CD4-positive, alpha-beta T cell treated with Interleukin-1 beta for 1 hour (primary cell): ENCODE results near the gene BRD7.

Source experiments
- DNase-seq, 2 donors: peaks; one replicate each; pipeline ENCODE4 v3.0.0-alpha.2; 2020 to 2022

BRD7 gene

DNA sequence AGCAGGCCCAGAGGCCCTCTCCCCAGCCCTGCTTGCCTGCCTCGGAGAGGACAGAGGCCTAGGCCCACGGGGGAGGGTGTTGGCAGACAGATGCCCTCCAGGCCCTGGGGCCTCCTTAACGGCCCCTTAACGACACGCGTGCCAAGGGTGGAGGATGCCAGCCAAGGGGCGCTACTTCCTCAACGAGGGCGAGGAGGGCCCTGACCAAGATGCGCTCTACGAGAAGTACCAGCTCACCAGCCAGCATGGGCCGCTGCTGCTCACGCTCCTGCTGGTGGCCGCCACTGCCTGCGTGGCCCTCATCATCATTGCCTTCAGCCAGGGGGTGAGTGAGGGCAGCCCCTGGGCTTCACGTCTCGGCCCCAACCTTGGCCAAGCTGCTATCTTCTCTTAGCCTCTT is 80.8 kb downstream of the BRD7 start:
- no peak for DNase-seq

DNA sequence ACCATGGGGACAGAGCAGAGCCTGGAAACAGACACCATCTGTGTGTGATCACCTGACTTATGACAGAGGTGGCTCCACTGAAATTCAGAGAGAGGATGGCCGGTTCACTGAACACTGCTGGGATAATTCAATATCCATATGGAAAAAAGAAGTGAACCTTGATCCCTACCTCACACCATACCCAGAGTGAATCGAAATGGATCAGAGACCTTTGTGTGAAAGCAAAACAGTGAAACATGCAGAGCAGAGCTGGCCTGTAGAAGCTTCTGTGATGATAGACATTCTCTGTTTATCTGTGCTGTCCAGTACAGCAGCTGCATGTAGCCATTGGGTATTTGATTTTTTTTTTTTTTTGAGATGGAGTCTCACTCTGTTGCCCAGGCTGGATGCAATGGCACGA is 82.1 kb downstream of the BRD7 start:
- DNase-seq: no peak

DNA sequence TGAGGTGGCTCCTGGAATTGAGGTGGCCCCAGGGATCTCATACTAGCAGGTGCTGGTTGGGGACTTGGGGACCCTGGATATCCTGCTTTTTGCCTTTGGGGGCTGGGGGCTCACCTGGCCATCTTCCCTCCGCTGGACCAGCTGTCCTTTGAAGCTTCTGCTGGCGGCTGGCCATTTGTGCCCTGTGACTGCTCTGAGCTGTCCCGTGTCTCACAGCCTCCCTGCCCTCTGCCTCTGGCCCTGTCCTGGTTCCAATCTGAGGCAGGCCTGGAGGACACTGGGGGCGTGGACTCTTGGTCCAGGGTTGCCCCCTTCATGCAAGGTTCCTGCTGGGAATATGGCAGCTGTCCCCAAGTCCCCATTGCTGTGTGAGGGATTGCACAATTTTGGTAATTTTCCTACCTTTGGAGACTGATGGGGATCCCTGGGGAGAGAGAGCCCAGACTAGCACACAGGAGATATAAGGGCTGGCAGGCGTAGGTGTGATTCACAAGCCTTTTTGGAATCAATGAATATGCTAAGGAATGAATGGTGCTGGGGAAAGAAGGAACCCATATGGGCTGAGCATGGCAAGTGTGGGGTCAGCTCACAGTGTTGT is 83.3 kb downstream of the BRD7 start:
- no peak for DNase-seq

DNA sequence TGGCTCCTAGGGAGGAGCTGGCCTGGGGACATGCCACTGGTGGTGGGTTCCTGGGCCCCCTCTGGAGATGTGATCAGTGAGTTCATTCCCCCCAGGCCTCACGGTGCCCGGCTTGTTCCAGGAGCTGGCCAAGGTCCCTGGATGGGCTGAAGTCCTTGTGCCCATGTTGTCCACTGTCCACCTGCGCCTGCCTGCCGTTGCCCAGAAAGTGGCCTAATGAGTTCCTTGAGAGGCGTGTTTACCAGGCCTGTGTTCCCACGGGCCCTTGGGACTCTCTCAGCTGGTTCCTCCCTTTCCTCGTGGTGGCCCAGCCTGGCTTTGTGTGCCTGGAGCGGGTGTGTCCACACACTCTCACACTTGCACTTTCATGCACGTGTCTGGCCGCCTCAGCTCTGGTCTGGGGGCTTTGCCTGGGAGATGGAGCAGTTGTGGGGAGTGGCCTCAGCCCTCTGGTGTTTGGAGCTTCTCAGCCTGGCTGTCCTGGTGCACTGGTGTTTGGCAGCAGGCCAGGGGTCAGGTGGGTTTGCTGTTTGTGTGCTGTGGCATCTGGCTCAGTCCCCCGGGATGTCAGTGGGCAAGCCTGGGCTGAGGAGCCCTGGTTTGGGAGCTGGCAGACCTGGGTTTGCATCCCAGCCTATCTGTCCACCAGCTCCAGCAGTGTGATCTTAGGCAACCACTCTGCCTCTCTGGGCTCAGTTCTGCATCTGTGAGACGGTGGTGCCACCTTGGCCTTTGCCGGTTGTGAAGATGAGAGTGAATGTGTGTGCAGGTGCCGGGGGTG is 84.5 kb downstream of the BRD7 start:
- DNase-seq: no peak

DNA sequence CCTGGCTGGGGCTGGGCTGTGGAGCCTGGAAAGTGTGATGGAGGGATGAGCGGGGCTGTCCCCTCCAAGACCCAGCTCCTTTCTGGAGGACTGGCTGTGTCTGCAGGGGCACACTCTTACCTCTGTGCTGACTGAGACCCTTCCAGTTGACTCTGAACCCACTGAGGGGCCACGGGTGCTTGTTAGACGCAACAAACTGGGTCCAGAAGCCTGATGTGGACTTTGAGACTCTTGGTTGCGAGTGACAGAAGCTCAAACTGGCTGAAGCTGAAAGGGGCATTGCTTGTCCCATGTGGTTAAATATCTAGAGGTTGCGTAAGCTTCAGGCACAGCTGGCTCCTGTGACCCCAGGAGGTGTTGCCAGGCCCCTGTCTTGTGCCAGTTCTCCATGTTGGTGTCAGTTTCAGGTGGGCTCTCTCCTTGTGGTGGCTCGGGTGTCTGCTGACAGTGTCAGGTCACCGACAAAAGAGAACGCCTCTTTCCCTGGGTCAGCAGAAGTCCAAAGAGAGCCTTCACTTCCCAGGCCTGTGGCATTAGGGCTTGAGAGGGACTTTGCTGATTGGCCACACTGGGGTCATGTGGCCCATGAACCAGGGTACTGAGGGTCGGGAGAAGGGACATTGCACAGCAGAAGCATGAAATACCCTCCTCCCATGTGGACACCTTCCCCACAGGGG is 85.7 kb downstream of the BRD7 start:
- DNase-seq: no peak

DNA sequence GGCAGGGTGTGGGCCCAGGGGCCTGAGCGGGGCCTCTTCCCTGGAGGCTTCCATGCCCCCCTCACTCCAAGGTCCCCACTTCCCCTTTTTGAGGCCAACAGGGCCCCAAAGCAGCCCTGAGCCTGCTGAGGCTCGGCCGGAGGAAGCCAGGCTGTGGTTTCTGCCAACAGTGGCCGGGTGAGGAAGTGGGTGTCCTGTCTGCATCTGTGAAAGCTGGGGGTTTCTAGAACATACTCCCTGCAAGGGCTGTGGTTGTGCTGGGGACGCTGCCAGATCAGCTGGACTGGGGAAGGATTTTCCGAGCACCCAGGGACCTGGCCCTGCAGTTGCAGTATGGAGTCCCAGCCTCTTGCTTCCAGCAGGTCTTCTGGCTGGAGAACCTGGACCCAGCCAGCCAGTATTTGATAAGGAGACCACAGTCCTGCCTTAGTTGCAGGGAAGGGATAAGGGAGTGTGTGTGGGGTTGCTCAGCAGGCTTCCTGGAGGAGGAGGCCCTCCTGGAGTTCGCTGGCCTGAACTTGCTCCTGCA is 86.7 kb downstream of the BRD7 start:
- DNase-seq: peak; percentile 72 to 87

DNA sequence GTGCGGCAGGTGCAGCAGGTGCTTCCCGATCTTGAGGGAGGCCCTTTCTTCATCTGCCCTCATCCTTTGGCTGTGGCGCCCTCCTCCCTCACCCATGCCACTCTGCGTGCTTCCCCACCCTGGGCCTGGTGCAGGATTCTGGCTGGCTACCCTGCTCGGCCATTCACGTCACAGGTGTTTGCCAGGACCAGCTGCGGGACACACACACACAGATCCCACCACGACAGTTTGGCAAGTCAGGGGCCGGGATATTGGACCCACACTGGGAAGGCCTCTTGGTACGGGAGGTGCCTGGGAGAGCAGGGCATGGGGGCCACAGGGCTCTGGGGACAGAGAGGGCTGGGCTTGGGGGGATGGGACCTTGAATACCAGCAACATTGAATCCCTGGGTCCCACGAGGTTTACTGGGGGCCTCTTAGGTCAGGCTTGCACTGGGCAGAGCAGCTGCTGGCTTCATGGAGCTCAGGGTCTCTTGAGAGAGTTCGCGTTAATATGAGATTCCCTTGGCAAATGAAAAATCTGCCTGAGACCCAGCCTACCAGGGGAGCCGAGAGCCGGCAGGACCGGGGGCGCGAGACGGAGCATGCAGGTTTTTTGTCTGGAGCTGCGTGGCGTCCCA is 87.3 kb downstream of the BRD7 start:
- DNase-seq: no peak

DNA sequence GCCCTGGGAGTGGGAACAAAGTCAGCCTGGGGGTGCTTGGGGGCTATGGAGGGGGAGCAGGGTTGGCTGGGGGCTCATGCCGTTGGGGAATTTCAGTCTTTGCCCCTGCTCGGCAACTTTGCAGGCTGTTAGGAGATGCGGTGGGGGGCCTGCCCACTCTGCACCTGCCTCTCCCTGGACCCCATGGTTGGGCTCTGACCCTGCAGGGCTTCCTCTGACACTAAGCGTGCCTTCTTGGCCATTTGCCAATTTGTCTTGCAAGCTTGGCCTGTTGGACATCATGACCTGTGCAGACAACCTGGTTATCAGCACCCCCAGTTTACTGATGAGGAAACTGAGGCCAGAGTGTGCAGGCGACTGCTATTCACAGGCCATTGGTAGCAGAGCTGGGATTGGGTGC is 87.9 kb downstream of the BRD7 start:
- DNase-seq: no peak

DNA sequence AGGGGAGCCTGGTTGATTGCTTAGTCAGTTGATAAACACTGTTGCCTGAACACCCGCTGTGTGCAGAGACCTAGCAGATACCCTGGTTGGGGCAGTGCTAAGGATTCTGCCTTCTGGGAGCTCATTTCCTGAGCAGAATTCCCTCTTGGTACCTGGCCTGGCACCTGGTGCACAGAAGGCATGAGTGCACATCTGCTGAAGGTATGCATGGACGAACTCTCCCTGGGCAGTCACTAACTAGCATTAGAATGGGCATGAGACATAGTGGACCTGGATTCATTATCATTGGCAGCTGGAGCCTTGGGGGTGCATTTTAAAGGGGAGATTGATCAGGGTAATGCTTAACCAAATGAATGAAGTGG is 89.3 kb downstream of the BRD7 start:
- no peak for DNase-seq

DNA sequence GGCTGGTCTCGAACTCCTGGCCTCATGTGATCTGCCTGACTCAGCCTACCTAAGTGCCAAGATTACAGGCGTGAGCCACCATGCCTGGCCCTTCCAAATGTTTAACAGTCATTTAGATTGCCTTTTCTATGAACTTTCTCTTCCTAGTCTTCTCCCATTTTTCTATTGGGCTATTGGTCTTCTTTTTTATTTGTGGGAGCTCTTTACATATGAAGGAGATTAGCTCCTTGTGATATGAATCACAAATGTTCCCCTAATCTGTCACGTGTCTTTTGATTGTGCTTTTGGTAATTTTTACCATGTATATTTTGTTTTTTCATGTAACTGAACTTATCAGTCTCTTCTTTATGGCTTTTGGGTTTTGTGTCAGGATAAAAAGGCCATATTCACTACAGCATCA is 90.5 kb downstream of the BRD7 start:
- DNase-seq: no peak

DNA sequence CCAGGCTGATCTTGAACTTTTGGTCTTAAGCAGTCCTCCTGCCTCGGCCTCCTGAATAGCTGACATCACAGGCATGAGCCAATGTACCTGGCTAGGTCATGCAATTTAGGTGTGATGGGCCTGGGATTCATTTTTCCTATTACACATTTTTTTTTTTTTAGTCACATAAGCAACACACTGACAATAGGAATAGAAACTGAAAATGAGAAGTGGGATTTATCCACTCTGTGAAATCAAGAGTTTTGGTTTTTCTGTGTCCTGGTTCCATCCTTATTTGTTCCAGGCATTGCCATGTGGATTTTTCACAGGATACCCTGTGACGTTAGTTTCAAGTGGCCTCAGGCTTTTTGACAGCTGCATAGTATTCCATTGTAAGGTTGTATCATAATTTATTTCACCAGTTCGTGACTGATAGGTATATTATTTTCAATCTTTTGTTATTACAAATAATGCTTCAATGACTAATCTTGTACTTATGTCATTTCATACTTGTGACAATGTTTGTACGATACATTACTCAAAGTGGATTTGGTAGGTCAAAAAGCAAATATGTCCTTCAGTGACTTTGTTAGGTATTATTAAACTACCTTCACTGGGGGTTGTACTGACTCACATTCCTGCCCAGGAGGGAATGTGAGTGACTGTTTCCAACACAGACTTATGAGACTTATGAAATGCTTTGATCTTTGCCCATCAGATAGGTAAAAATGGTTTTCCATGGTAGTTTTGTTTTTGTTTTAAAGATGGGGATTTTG is 91.8 kb downstream of the BRD7 start:
- DNase-seq: no peak

DNA sequence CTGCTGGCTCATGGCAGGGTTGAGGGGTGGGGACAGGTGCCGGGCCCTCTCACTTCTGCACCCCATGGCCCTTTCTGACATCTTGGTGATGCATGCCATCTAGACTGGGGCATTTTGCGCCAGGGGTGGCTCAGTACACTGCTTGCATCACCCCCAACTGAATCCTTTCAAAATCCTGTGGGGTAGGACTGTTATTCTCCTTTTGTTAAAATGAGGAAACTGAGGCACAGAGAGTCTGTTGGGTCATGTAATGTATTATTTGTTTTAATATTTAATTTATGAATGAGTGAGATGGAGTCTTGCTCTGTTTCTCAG is 92.5 kb downstream of the BRD7 start:
- no peak for DNase-seq

DNA sequence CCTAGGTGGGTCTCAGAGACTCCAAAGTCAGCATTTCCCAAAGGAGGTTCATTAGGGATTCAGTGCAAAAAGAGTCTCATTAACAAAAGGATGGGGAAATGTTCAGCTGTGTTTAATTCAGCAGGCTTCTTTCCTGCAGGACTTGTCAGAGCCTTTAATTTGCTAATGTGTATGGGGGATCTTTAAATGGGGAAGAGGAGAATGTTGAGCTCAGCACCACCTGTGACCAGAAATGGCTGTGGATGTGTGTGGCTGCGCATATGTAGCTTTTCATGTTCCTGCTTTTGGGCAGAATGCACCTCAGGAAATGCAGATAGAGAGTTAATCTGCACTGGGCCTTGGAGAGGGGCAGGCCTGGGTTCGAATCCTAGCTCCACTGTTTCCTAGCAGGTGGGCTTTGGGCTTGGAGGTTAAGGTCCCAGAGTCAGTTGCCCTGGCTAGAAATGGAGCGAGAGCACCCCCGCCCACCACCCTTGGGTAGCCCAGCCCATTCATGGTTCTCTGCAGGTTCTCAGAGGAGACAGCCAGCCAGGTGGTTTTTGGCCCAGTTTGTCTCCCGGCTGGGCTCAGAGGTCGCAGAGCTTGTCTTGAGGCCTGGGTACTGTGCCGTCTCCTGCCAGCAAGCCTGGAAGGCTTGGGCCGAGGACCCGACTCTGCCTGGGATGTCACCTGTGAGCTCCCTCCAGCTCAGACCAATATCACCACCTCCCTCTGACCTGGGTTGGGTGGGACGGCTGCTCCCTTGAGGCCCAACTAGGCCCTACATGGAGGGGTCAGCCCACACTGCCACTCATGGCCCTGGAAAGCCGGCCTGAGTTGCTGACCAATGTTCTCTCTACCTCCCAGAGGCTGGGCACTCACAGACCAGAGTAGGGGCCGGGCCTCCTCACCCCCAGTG is 93.1 kb downstream of the BRD7 start:
- no peak for DNase-seq

DNA sequence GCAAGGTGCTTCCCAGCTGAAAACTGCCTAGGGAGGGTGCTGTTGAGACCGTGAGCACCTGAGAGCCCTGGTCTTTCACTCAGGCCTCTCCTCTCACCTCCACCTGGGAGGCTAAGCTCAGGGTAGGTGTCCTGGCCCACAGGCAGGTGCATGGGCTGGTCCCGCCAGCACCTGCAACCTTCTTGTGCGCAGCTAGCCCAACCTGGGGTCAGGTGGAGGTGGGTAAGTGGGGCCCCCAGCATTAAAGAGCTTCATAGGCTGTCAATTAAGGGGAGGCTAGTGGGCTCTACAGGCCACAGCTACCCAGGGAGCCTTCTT is 93.7 kb downstream of the BRD7 start:
- no peak for DNase-seq

DNA sequence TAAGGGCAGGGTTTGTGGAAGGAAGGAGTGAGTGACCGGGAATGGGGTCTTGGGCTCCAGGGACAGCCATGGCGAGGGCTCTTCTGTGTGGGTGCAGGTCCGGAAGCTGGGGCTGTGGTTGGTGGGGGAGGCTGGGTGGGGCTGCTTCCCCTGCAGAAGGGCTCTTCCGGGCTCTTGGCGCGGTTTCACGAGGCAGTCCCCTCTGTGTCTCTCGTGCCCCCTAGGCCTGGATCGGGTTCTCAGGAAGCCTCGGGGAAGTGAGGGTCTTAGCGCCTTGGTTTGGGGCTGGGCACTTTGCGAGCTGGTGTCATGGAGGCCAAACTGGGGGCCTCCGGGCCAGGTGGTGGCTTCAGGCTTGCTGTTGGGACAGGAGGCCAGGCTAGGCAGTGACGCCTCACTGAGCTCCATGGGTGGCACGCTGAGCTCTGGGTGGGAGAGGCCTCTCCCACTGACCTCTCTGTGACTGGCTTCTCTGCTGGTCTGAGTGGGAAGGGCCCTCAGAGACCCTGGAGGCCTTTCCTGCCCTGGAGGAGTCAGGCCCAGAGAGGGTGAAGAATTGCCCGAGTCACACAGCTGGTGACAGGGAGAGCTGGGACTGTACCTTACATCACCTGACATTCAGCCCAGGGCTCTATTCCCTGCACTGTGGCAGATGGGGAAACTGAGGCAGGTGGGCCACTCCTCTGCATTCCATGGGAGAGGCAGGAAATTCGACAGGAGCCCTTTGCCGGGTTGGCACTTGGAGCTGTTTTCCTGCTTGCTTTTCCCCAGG is 94.3 kb downstream of the BRD7 start:
- peak; percentile 59 to 63 for DNase-seq

DNA sequence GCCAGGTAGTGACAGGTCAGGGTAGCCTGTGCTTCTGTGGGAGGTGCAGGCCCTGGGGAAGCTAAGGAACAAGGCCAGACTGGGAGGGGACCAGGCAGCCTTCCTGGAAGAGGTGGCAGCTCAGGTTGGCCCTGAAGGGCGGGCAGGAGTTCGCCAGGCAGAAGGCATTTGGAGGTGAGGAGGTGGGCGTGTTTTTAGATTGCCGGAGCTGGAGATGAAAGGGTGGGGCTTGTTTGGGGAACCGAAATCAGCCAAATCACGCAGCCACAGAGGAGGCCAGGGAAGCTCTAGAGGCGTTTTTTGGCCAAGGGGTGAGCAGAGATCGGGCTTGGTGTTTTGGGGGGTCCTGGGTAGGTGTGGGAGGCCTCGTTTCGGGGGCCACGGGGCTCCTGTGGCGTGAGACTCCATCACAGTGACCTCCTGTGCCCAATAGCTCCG is 94.9 kb downstream of the BRD7 start:
- peak; percentile 34 to 70 for DNase-seq

DNA sequence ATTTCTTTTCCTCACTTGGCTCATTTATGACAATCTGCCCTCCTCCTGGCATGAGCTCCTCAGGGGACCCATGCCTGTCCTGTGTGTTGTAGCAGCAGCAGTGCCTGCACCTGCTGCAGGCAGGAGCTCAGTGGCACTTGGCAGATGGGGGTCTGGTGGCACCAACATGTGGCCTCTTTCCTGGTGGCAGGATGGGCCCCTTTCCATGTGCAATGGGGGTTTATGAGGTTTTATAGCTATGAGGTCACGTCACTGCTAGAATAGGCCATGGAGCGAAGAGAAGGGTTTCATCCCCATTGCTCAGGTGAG is 95.5 kb downstream of the BRD7 start:
- no peak for DNase-seq

DNA sequence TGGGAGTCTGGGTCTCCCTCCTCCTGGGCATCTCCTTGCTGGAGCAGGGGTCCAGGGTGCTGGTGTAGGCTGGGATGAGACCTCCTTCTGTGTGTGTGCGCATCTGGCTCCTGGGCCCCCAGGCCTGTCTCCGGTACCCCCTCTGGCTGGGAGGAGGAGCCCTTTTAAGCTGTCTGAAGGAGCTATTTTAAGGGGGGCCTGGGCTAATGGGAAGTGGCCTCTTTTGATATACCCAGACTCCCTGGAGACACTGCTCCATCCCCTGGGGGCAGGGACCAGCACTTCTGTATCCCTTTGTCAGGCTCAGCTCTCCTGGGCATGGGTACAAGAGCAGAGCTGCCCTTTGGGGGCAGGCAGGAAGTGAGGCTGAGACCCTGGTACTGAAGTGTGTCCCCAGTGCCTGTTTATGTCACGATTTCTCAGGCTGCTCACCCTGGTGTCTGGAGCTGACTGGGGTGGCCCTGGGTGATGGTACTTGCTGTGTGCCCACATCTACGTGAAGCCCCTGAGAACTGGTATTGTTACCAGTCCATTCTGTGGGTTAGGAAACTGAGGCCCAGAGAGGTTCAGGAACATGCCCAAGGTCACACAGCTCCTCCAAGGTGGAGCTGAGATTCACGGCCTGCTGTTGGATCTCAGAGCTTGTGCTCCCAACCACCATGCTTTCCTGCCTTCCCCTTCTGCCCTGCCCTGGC is 96.0 kb downstream of the BRD7 start:
- no peak for DNase-seq

DNA sequence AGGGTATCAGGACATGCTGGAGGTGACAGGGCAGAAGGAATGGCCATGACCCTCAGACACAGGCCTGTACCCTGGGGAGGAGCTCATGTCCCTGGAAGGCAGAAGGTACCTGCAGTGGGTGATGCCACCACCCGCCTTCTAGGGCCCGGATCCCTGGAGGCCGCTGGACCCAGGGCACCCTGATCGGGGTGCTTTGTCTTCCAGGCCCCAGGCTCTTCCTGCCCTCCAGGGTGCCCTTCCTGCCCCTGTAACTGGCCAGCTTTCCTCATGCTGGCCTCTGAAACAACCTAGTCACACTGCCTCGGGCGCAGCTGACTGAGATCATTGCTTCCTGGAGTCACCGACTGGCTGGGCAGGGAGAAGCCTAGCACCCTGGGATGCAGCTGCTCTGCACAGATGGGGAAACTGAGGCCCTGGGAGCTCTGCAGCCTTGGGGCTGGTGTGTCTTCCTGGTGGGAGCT is 96.6 kb downstream of the BRD7 start:
- no peak for DNase-seq

DNA sequence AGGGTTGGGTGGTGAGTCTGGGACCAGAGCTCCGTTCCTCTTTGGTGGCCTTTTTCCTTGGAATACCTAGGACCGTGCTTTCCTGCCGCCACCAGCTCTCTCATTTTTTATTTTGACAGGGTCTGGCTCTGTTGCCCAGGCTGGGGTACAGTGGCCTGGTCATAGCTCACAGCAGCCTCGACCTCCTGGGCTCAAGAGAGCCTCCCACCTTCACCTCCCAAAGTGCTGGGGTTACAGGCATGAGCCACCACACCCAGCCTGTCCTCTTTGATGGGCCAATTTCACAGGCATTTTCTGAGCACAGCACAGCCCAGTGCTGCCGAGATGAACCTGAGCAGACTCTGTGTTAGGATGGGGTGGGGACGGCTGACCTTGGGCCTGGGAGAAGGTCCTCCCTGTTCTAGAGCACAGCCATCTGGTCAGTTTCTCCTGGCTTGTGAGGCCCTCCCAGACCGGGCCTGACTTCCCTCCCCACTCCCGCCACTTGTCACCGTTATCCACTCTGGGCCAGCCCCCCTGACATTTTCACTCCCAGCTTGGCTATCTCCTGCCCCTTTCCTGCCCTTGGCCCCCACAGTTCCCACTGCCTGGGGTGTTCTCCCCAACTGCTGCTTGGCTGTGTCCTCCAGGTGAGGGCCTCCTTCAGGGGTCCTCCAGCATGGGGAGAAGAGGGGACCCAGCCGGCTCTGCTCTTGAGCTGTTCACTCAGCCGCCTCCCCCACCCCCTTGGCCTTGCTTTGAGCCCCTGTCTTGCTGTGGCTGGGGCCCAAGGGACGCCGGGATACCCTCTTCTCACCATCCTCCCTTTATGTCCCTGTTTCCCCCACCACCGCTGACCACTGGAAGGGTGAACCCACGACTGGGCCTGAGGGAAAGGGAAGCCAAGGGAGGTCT is 97.4 kb downstream of the BRD7 start:
- DNase-seq: no peak
